ELF-1 (cell line): ENCODE results near the gene CRACR2A.

Experiments
- DNase-seq: peaks from one replicate; pipeline ENCODE4 v3.0.0-alpha.2; 2016; ENCODE audit warnings: low read depth, low spot score

CRACR2A gene

DNA sequence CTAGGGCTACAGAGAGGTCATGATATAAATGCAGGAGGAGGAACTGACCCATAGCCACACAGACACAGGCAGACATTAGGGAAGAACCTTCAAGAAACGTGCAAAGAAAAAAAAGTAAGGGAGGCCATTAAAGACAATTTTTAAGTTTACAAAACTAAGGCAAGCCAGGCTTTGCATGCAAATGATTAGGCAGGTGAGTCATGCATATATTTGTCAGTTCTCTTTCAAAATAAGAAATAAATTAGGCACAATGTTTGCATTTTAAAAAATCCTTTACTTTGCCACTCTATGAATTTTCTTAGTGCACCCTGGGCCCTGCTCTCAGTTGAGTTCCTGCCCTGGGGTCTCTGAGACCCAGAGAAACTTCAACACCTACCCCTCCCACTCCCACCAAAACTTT is 186.9 kb downstream of the CRACR2A start:
- DNase-seq, result no peak
